ENCODE measurements around the gene PLCL2. TPM values are rescaled to one million over a fixed set of nuclear protein-coding genes. Genes with fewer than 3 reads are reported as not detected.

The PLCL2 gene
- total RNA-seq, 2 donors from 2014 or later = 5.3 to 14.5 TPM

DNA sequence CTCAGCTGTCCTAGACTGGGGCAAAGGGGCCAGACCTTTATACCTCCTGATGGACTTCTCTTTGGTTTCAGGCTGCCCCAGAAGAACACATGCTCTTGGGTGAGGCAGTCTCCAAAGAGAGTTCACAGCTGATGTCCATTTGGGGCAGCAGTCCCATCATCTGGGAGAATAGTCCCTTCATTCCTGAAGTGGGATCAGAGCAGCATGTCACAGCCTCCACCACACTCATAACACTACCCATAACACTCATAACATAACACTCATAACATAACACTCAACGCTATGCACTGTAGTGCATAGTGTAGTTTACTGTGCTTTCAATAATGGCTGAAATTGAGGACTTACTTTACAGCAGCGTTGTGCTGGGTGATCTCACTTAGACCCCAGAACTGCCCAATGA is 36.7 kb upstream of the PLCL2 start:
- H3K36me3 ChIP-seq = no peaks in the 10 kb centered on the region
- TF ChIP-seq POLR2AphosphoS5 (IDR thresholded peaks at IDR 0.05) = no peak
- TF ChIP-seq POLR2A (IDR thresholded peaks at IDR 0.05) = no peak
- TF ChIP-seq CTCF (IDR thresholded peaks at IDR 0.05) = no peak
- H3K9me3 ChIP-seq = no peaks in the 10 kb centered on the region
- no peaks in the 10 kb centered on the region for H3K4me1 ChIP-seq (replicated peaks)
- 100% methylated on average over 2 of the region's 2 CpGs for WGBS
- intact Hi-C loops (cut with DNase I) = no loop called here
- DNase-seq (ENCODE audit: low spot score) = no peak
- H3K27ac ChIP-seq = no peak overlapping the region
- no peaks in the 10 kb centered on the region for H3K27me3 ChIP-seq (replicated peaks; ENCODE audit: insufficient read depth)
- no peak overlapping the region for H3K4me3 ChIP-seq

DNA sequence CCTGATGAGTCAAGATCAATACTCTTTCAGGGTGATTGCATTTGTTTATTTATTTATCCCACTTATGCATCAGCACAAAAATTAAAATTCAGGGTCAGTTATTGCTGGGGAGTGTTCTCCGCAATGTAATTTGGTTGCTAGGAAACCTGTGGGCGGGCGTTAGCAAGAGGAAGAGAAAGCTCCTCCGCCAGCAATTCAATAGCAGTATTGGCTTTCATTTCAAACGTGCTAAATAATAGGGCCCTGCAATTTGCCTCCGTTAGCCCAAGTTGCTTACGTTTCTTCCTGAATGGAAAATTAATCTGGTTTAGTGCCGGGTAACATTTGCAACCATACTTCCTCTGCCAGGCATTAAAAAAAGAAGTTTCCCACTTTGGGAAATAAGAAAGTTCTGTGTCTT is 35.5 kb upstream of the PLCL2 start:
- Histone ChIP-seq H3K27ac (no peak overlapping the region), H3K4me3 (no peak overlapping the region), H3K36me3 (no peaks in the 10 kb centered on the region), H3K9me3 (no peaks in the 10 kb centered on the region), H3K27me3 (replicated peaks; ENCODE audit: insufficient read depth) (no peaks in the 10 kb centered on the region), H3K4me1 (replicated peaks) (no peaks in the 10 kb centered on the region)
- no peak for DNase-seq (ENCODE audit: low spot score)
- intact Hi-C loops (cut with DNase I) = no loop called here
- TF ChIP-seq CTCF (IDR thresholded peaks at IDR 0.05) (no peak), POLR2AphosphoS5 (IDR thresholded peaks at IDR 0.05) (no peak), POLR2A (IDR thresholded peaks at IDR 0.05) (no peak)
- 21% methylated on average over 8 of the region's 8 CpGs for WGBS

DNA sequence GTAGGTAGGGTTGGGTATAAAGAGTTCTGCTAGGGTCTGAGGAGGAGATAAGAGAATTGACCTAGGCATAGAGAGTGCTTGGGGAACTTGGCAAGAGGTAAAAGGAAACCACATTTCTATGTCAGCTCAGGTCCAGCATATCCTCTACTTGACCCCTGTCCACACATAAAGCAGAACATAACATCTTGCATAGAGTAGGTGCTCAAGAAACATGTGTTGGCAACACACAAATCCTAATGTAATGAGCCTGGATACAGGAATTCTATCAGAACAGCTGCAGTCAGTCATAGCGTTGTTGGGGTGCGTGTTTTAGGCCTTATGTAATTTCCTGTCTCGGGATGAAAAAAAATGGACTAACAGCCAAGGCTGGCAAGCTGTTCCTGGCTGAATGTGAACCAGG is 35.0 kb upstream of the PLCL2 start:
- no peaks in the 10 kb centered on the region for H3K4me1 ChIP-seq (replicated peaks)
- DNase-seq (ENCODE audit: low spot score) = no peak
- H3K4me3 ChIP-seq = no peak overlapping the region
- H3K36me3 ChIP-seq = no peaks in the 10 kb centered on the region
- no peaks in the 10 kb centered on the region for H3K27me3 ChIP-seq (replicated peaks; ENCODE audit: insufficient read depth)
- TF ChIP-seq CTCF (IDR thresholded peaks at IDR 0.05) = no peak
- no peak for TF ChIP-seq POLR2A (IDR thresholded peaks at IDR 0.05)
- H3K27ac ChIP-seq = no peak overlapping the region
- intact Hi-C loops (cut with DNase I) = no loop called here
- H3K9me3 ChIP-seq = no peaks in the 10 kb centered on the region
- 41% methylated on average over 3 of the region's 3 CpGs for WGBS

GRCh38 chr3:16855497-16855896 is 29.3 kb upstream of the PLCL2 start:
- Histone ChIP-seq H3K4me1 (replicated peaks) (no peaks in the 10 kb centered on the region), H3K27ac (no peak overlapping the region), H3K27me3 (replicated peaks; ENCODE audit: insufficient read depth) (no peaks in the 10 kb centered on the region), H3K9me3 (no peaks in the 10 kb centered on the region), H3K36me3 (no peaks in the 10 kb centered on the region), H3K4me3 (no peak overlapping the region)
- TF ChIP-seq POLR2A (IDR thresholded peaks at IDR 0.05) (no peak), CTCF (IDR thresholded peaks at IDR 0.05) (no peak), POLR2AphosphoS5 (IDR thresholded peaks at IDR 0.05) (no peak)
- DNase-seq (ENCODE audit: low spot score) = no peak
- intact Hi-C loops (cut with DNase I) = no loop called here
- WGBS = 75% methylated on average over 1 of the region's 1 CpG

DNA sequence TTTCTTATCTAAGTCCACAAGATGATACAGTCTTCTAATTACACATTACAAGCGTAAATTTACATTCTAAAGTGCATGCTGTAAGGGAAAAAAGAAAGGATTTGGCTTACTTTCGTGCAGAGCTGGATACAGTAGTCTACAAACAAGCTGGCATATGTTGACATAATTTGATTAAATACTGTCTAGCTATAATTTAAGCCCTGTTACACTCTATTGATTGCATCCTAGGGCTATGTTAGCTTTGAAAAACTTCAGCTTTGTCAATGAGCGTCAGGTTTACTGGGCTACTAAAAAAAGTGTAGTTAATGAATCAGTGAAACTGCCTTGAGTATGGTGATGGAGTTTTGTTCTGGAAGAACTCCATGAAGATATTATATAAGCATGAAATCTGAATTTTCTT is 24.5 kb upstream of the PLCL2 start:
- TF ChIP-seq CTCF (IDR thresholded peaks at IDR 0.05) (no peak), POLR2AphosphoS5 (IDR thresholded peaks at IDR 0.05) (no peak), POLR2A (IDR thresholded peaks at IDR 0.05) (no peak)
- WGBS = 75% methylated on average over 3 of the region's 3 CpGs

More for the DNA sequence above, 24.5 kb upstream of the PLCL2 start:
- intact Hi-C loops (cut with DNase I) = no loop called here
- Histone ChIP-seq H3K27me3 (replicated peaks; ENCODE audit: insufficient read depth) (no peaks in the 10 kb centered on the region), H3K4me3 (no peak overlapping the region), H3K27ac (no peak overlapping the region), H3K36me3 (no peaks in the 10 kb centered on the region), H3K4me1 (replicated peaks) (no peaks in the 10 kb centered on the region), H3K9me3 (no peaks in the 10 kb centered on the region)
- DNase-seq (ENCODE audit: low spot score) = no peak

Measured in prostate gland (tissue), 2 donors.